ENCODE measurements around the gene PCDHB14. TPM values are rescaled to one million over a fixed set of nuclear protein-coding genes. Genes with fewer than 3 reads are reported as not detected.
"Not testable (repeated sequence)": the region's sequence is repeated elsewhere in the genome, so short reads cannot be mapped to it uniquely, and the experiment has no call there.

PCDHB14 gene
- polyA plus RNA-seq, 4 donors = 9.9 to 13.5 (median 10.6) TPM

DNA sequence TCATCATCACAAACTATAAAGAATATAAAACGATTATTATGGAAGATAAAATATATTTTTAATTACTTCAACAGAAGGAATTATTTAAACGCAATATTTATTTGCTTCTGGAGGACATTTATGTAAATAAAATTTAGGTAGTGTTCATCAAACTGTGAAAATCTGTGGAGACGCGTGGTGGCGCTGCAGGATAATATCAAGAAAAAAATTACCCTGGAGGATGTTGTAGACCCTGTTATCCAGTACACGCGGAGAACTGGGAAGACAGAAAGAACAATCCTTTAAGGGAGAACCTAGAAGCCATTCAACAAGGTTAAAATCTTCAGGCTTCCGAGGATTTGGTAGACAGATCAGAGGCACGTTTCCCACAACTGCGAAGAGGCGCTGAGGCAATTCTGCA lies 14.7 kb upstream of the PCDHB14 start, which contains the start of gene PCDHB12:
Gene PCDHB12, plus strand, starts transcription at position 242 of the 400 bp plus-strand sequence. CDS start 189 bp downstream, outside the sequence.
- no peak for DNase-seq (ENCODE audit: low read depth in 4 of 4, low spot score in 3 of 4)

- not testable (repeated sequence) for DNase-seq (ENCODE audit: low read depth in 4 of 4, low spot score in 3 of 4)
Measured at GRCh38 chr5:141210281-141210680, 12.9 kb upstream of the PCDHB14 start.

DNA sequence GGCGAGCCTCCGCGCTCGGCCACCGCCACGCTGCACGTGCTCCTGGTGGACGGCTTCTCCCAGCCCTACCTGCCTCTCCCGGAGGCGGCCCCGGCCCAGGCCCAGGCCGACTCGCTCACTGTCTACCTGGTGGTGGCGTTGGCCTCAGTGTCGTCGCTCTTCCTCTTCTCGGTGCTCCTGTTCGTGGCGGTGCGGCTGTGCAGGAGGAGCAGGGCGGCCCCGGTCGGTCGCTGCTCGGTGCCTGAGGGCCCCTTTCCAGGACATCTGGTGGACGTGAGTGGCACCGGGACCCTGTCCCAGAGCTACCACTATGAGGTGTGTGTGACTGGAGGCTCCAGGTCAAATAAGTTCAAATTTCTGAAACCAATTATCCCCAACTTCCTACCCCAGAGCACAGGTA lies 12.3 kb upstream of the PCDHB14 start:
- DNase-seq (ENCODE audit: low read depth in 4 of 4, low spot score in 3 of 4) = not testable (repeated sequence)

DNA sequence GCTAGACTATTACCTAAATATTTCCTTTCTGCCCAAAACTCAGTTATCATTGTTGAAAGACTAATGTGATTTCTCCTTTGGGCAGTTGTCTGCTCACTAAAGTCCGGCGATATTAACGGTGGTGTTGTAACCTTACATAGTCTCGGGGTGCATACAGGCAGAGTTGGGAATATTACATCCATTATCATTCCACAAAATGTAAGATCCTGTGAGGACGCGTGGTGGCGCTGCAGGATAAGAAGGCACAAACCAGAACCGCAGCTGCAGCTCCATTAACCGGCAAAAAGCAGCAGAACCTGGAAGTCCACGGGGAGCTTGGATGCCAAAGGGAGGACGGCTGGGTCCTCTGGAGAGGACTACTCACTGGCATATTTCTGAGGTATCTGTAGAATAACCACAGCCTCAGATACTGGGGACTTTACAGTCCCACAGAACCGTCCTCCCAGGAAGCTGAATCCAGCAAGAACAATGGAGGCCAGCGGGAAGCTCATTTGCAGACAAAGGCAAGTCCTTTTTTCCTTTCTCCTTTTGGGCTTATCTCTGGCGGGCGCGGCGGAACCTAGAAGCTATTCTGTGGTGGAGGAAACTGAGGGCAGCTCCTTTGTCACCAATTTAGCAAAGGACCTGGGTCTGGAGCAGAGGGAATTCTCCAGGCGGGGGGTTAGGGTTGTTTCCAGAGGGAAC lies 9.3 kb upstream of the PCDHB14 start, which contains the start of gene PCDHB13:
Gene PCDHB13, plus strand, starts transcription at position 264 of the 684 bp plus-strand sequence. Its CDS starts 205 bp downstream, at position 469.
- DNase-seq (ENCODE audit: low read depth in 4 of 4, low spot score in 3 of 4) = not testable (repeated sequence)

- not testable (repeated sequence) for DNase-seq (ENCODE audit: low read depth in 4 of 4, low spot score in 3 of 4)
Measured at GRCh38 chr5:141214583-141214982, 8.6 kb upstream of the PCDHB14 start.

DNA sequence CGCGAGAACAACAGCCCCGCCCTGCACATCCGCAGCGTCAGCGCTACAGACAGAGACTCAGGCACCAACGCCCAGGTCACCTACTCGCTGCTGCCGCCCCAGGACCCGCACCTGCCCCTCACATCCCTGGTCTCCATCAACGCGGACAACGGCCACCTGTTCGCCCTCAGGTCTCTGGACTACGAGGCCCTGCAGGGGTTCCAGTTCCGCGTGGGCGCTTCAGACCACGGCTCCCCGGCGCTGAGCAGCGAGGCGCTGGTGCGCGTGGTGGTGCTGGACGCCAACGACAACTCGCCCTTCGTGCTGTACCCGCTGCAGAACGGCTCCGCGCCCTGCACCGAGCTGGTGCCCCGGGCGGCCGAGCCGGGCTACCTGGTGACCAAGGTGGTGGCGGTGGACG lies 7.6 kb upstream of the PCDHB14 start:
- not testable (repeated sequence) for DNase-seq (ENCODE audit: low read depth in 4 of 4, low spot score in 3 of 4)

GRCh38 chr5:141216035-141216434 lies 7.1 kb upstream of the PCDHB14 start:
- not testable (repeated sequence) for DNase-seq (ENCODE audit: low read depth in 4 of 4, low spot score in 3 of 4)

DNA sequence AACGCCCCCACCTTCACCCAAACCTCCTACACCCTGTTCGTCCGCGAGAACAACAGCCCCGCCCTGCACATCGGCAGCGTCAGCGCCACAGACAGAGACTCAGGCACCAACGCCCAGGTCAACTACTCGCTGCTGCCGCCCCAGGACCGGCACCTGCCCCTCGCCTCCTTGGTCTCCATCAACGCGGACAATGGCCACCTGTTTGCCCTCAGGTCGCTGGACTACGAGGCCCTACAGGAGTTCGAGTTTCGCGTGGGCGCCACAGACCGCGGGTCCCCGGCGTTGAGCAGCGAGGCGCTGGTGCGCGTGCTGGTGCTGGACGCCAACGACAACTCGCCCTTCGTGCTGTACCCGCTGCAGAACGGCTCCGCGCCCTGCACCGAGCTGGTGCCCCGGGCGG lies 1.7 kb downstream of the PCDHB14 start:
- not testable (repeated sequence) for DNase-seq (ENCODE audit: low read depth in 4 of 4, low spot score in 3 of 4)

- not testable (repeated sequence) for DNase-seq (ENCODE audit: low read depth in 4 of 4, low spot score in 3 of 4)
Measured at GRCh38 chr5:141225421-141225820, 2.3 kb downstream of the PCDHB14 start.

DNA sequence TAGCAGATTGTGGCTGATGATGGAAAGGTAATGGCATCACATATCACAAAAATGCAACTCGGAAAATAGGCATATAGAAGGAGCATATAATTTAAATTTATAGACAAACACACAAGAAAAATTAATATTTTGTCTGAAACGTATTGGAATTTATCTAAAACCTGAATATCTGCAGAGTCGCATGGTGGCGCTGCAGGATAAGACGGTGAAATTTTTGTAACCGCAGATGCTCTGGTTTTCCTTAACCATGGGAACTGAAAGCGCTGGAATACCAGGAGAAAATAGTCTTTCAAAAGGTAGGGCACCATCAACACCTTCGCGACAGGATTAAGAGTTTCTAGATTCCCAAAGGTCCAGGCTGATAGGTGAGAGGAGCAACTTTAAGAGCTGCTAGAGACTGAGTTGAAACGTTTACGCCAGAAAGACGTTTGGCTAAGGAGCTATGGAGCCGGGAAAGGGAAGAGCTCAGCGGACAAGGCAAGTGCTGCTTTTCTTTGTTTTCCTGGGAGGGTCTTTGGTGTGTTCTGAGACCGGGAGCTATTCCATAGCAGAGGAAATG lies 11.0 kb downstream of the PCDHB14 start:
- no peak for DNase-seq (ENCODE audit: low read depth in 4 of 4, low spot score in 3 of 4)

GRCh38 chr5:141235922-141236321 lies 12.8 kb downstream of the PCDHB14 start:
- DNase-seq (ENCODE audit: low read depth in 4 of 4, low spot score in 3 of 4) = not testable (repeated sequence)

GRCh38 chr5:141236516-141237313 lies 13.6 kb downstream of the PCDHB14 start:
- DNase-seq (ENCODE audit: low read depth in 4 of 4, low spot score in 3 of 4) = no peak

- no peak for DNase-seq (ENCODE audit: low read depth in 4 of 4, low spot score in 3 of 4)
Measured at GRCh38 chr5:141241496-141241895, 18.4 kb downstream of the PCDHB14 start.

DNA sequence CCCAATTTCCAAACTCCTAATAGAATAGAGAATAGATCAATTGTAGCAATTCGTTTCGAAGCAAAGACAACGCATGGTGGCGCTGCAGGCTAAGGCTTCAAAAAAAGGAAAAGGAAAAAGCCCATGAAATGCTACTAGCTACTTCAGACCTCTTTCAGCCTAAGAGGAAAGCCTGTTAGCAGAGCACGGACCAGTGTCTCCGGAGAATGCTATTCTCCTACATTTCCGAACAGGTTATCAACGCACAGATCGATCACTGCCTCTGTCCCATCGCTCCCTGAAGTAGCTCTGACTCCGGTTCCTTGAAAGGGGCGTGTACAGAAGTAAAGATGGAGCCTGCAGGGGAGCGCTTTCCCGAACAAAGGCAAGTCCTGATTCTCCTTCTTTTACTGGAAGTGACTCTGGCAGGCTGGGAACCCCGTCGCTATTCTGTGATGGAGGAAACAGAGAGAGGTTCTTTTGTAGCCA lies 22.1 kb downstream of the PCDHB14 start, which contains the start of gene PCDHB15:
Gene PCDHB15, plus strand, starts transcription at position 146 of the 468 bp plus-strand sequence. Its CDS starts 184 bp downstream, at position 330.
- peak in 1 of 4 donors; percentile 14 for DNase-seq (ENCODE audit: low read depth in 4 of 4, low spot score in 3 of 4)

DNA sequence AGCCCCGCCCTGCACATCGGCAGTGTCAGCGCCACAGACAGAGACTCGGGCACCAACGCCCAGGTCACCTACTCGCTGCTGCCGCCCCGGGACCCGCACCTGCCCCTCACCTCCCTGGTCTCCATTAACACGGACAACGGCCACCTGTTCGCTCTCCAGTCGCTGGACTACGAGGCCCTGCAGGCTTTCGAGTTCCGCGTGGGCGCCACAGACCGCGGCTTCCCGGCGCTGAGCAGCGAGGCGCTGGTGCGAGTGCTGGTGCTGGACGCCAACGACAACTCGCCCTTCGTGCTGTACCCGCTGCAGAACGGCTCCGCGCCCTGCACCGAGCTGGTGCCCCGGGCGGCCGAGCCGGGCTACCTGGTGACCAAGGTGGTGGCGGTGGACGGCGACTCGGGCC lies 23.8 kb downstream of the PCDHB14 start:
- not testable (repeated sequence) for DNase-seq (ENCODE audit: low read depth in 4 of 4, low spot score in 3 of 4)

- not testable (repeated sequence) for DNase-seq (ENCODE audit: low read depth in 4 of 4, low spot score in 3 of 4)
Measured at GRCh38 chr5:141247434-141247833, 24.3 kb downstream of the PCDHB14 start.

- no peak for DNase-seq (ENCODE audit: low read depth in 4 of 4, low spot score in 3 of 4)
Measured at GRCh38 chr5:141250576-141250975, 27.4 kb downstream of the PCDHB14 start.

- no peak for DNase-seq (ENCODE audit: low read depth in 4 of 4, low spot score in 3 of 4)
Measured at GRCh38 chr5:141258464-141258863, 35.3 kb downstream of the PCDHB14 start.

- no peak for DNase-seq (ENCODE audit: low read depth in 4 of 4, low spot score in 3 of 4)
Measured at GRCh38 chr5:141258948-141259347, 35.8 kb downstream of the PCDHB14 start.

DNA sequence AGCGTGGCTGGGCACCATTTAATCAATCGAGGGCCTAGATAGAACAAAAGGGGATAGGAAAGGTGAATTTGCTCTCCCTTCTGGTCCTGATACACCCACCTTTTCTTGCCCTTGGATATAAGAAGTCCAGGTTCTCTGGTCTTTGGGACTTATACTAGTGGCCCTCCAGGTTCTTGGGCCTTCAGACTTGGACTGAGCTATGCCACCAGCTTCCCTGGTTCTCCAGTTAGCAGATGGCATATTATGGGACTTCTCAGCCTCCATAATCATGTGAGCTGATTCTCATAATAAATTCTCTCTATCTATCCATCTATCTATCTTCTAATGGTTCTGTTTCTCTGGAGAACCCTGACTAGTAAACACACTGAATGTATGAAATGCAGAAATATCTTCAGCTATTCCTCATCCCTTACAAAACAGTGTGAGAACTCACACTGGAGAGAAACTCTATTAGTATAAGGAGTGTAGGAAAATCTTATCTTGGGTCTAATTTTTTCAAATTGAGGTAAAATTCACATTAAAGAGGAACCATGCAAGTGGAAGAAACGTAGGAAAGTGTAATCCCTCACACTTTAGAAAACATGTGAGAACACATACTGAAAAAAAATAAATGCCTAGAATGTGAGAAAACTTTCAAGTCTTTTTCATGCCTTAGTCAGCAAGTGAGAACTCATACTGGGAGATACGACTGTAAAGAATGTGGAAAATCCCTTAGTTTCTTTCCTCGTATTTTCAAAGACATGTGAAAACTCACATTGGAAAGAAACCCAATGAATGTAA lies 37.5 kb downstream of the PCDHB14 start:
- no peak for DNase-seq (ENCODE audit: low read depth in 4 of 4, low spot score in 3 of 4)
